ENCODE measurements around the gene ZNF880. TPM values are rescaled to one million over a fixed set of nuclear protein-coding genes. Genes with fewer than 3 reads are reported as not detected.
"Not testable (repeated sequence)": the region's sequence is repeated elsewhere in the genome, so short reads cannot be mapped to it uniquely, and the experiment has no call there.

Gene ZNF880
- total RNA-seq, result 10 to 100 TPM; 15.0 to 17.6 TPM

DNA sequence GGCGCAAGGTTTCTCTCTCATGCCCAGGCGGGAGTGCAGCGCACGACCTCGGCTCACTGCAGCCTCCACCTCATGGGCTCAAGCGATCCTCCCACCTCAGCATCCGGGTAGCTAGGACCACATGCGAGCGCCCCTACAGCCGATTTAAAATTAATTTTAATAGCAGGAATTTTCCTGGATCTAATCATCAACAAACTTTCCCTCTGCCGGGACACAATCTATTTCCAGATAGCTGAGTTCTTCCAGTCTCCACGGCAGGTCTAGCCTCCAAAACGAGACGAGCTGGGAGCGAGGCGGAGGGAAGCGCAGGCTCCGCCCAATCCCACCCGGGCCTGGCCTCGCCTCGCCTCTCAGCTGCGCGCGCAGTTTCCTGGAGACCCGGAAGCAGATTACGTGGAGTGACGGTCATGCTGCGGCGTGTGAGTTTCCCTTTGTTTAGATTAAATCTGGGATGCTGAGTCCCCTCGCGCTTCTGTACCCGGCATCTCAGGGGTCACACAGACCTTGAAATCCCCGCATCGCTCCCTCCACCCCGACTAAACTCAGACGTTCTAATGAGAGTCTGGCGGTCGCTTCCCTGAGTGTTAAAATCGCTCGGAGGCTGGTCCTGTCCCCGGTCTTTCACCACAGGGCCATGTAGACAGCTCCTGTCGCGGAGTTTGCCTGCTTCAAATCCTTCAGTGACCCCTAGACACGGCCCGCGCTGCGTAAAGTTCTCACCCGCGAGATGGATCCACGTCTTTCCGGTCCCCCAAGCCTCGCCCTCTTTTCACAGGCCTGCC is at the start of gene ZNF880:
Gene ZNF880, plus strand, starts transcription at position 365 of the 782 bp plus-strand sequence. Its CDS starts 43 bp downstream, at position 408.
- peak within 1 kb of the TSS; percentile 88 for H3K4me3 Mint-ChIP-seq
- ATAC-seq, result peak; percentile 99
- peaks cover 43% of the 10 kb centered on the region for H3K9me3 Mint-ChIP-seq (ENCODE audit: insufficient read depth)
- no peaks in the 10 kb centered on the region for H3K27me3 Mint-ChIP-seq (ENCODE audit: low read depth)
- peaks cover 17% of the 10 kb centered on the region for H3K4me1 Mint-ChIP-seq (ENCODE audit: low read depth)
- peak; percentile 95 for DNase-seq
- peaks cover 54% of the 10 kb centered on the region for H3K36me3 Mint-ChIP-seq (ENCODE audit: low read depth)
- ChIA-PET CTCF (no interaction called here), POLR2A (interaction anchor here (0.9 to 1.4 kb wide), 5 partner anchors 8 to 263 kb away, joined by 3 to 5 read pairs (median 3); partner anchors contain the start of gene ZNF610)
- peak within 1 kb of the TSS; percentile 99 for H3K27ac Mint-ChIP-seq

- peaks cover 78% of the 10 kb centered on the region for H3K9me3 Mint-ChIP-seq (ENCODE audit: insufficient read depth)
- no peaks in the 10 kb centered on the region for H3K27me3 Mint-ChIP-seq (ENCODE audit: low read depth)
Measured at GRCh38 chr19:52322429-52322828, 47.3 kb upstream of the ZNF880 start.

DNA sequence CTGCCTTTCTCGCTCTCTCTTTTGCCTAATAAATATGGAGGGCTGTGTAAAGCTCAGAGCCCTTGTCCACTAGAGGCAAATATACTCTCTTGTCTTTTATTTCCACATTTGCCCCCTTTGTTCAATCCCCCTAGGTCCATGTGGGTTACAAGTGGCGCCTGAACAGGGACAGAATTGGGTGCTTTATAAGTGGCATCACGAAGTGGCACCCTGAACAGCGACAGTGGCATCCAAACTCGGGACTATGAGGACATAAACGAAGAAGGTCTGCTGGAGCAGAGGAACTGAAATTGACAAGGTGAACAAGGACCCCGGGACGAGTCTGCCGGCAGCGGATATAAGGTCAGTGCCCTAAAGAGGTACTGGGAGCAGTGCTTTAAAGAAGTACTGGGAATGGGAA is 38.0 kb upstream of the ZNF880 start:
- Mint-ChIP-seq H3K27me3 (ENCODE audit: low read depth) (no peaks in the 10 kb centered on the region), H3K4me1 (ENCODE audit: low read depth) (peaks cover 8% of the 10 kb centered on the region), H3K36me3 (ENCODE audit: low read depth) (peaks cover 15% of the 10 kb centered on the region), H3K4me3 (no peak overlapping the region), H3K27ac (no peak overlapping the region), H3K9me3 (ENCODE audit: insufficient read depth) (peaks cover 46% of the 10 kb centered on the region)
- POLR2A ChIA-PET, result no interaction called here
- ATAC-seq (no peak), DNase-seq (no peak)
- CTCF ChIA-PET, result no interaction called here

More at GRCh38 chr19:52322429-52322828, 47.3 kb upstream of the ZNF880 start:
- no peak for ATAC-seq
- ChIA-PET CTCF (no interaction called here), POLR2A (no interaction called here)
- no peak overlapping the region for H3K27ac Mint-ChIP-seq
- DNase-seq, result no peak
- H3K36me3 Mint-ChIP-seq (ENCODE audit: low read depth), result peaks cover 71% of the 10 kb centered on the region
- no peak overlapping the region for H3K4me3 Mint-ChIP-seq
- no peaks in the 10 kb centered on the region for H3K4me1 Mint-ChIP-seq (ENCODE audit: low read depth)

DNA sequence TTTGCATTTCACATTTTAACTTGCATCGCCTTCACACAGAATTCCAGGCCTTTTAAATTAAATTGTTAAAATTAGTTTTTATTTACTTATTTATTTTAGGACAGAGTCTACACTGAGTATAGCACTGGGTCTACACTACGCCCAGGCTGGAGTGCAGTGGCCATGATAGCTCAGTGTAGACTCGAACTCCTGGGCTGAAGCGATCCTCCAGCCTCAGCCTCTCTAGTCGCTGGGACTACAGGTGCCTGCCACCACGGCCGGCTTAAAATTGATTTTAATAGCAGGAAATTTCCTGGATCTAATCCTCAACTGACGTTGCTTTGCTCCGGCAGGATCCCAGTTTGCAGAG is 34.0 kb upstream of the ZNF880 start:
- no peak for DNase-seq
- peaks cover 39% of the 10 kb centered on the region for H3K9me3 Mint-ChIP-seq (ENCODE audit: insufficient read depth)
- no peaks in the 10 kb centered on the region for H3K27me3 Mint-ChIP-seq (ENCODE audit: low read depth)
- H3K4me1 Mint-ChIP-seq (ENCODE audit: low read depth), result peaks cover 13% of the 10 kb centered on the region
- peaks cover 37% of the 10 kb centered on the region for H3K36me3 Mint-ChIP-seq (ENCODE audit: low read depth)
- peak; percentile 41 for ATAC-seq
- ChIA-PET CTCF (interaction anchor here (0.6 kb wide), 1 partner anchor 11 kb away, joined by 4 read pairs; no protein-coding TSS in a partner anchor), POLR2A (interaction anchor here (0.6 to 1.0 kb wide), 5 partner anchors 11 to 432 kb away, joined by 3 to 5 read pairs (median 3); partner anchors contain the start of gene ZNF880)
- peak overlapping the region; percentile 97 for H3K4me3 Mint-ChIP-seq
- peak overlapping the region; percentile 99 for H3K27ac Mint-ChIP-seq

DNA sequence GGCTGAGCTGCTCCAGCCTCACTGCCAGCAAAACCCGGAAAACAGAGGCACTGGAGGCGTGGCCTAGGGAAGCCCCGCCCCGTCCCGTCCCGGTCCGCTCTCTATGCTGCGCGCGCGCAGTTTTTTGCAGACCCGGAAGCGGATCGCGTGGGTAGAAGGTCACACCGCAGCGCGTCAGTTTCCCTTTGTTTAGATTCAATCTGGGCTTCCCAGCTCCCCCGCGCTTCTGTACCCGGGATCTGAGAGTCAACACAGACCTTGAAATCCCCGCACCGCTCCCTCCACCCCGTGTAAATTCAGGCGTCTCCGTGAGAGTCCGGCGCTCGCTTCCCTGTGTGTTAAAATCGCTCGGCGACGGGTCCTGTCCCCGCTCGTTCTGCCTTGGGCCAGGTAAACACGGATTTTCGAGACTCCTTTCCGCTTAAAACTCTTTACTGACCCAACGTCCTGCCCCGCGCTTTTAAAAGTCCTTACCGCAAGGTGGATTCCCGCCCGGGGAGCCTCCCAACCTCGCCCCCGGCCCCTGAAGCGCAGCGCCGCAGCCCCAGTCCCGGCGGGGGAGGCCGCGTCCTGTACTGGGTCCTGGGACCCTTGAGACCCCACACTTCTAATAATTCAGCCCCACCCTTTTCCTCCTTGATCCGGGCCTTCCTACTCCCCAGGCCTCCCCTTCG is 33.5 kb upstream of the ZNF880 start, which contains the start of gene ZNF610:
Gene ZNF610, plus strand, starts transcription at position 127 of the 674 bp plus-strand sequence. CDS start 12,930 bp downstream, outside the sequence.
- H3K4me1 Mint-ChIP-seq (ENCODE audit: low read depth), result peaks cover 13% of the 10 kb centered on the region
- ATAC-seq (peak; percentile 95), DNase-seq (peak; percentile 93)
- CTCF ChIA-PET, result interaction anchor here (0.6 kb wide), 1 partner anchor 12 kb away, joined by 4 read pairs; no protein-coding TSS in a partner anchor
- no peaks in the 10 kb centered on the region for H3K27me3 Mint-ChIP-seq (ENCODE audit: low read depth)
- H3K9me3 Mint-ChIP-seq (ENCODE audit: insufficient read depth), result peaks cover 34% of the 10 kb centered on the region
- H3K36me3 Mint-ChIP-seq (ENCODE audit: low read depth), result peaks cover 39% of the 10 kb centered on the region
- peak within 1 kb of the TSS; percentile 97 for H3K4me3 Mint-ChIP-seq
- POLR2A ChIA-PET, result interaction anchor here (0.7 to 1.0 kb wide), 4 partner anchors 11 to 191 kb away, joined by 3 to 5 read pairs (median 3); partner anchors contain the start of gene ZNF880
- peak within 1 kb of the TSS; percentile 99 for H3K27ac Mint-ChIP-seq

DNA sequence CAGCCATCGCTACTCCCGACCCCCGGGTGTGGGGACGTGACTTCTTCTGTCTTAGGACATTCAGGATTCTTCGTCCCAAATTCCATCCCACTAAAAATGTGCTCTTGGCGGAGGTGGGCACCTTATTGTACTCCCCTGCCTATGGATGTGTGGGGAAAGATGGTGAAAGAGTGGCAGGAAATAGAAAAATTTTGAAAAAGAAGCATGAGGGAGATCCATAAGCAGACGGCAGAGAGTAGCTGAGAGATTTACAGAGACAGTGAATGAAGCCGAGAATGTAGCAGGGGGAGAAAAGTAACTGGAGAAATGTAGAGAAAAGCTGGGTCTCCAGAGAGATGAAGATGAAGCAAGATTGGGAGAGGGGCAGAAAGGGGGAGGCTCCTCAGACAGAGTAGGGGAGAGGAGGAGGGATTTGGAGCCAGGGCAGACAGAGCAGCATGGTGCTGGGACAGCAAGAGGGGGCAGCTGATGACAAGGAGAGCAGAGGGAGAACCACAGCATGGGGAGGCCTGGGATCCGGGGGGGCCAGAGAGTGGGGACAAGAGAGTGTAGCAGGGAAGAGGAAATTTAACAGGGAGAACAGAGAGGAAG is 32.8 kb upstream of the ZNF880 start:
- Mint-ChIP-seq H3K4me3 (peak overlapping the region; percentile 97), H3K9me3 (ENCODE audit: insufficient read depth) (peaks cover 29% of the 10 kb centered on the region), H3K4me1 (ENCODE audit: low read depth) (peaks cover 13% of the 10 kb centered on the region), H3K27ac (peak overlapping the region; percentile 99), H3K27me3 (ENCODE audit: low read depth) (no peaks in the 10 kb centered on the region), H3K36me3 (ENCODE audit: low read depth) (peaks cover 40% of the 10 kb centered on the region)
- ChIA-PET POLR2A (interaction anchor here (1.0 kb wide), 1 partner anchor 10 kb away, joined by 4 read pairs; no protein-coding TSS in a partner anchor), CTCF (no interaction called here)
- no peak for ATAC-seq
- DNase-seq, result no peak

- CTCF ChIA-PET; H3K27me3 Mint-ChIP-seq (ENCODE audit: low read depth); H3K4me3 Mint-ChIP-seq; DNase-seq; ATAC-seq; H3K27ac Mint-ChIP-seq; POLR2A ChIA-PET: not testable (repeated sequence)
- Mint-ChIP-seq H3K36me3 (ENCODE audit: low read depth) (peaks cover 38% of the 10 kb centered on the region), H3K4me1 (ENCODE audit: low read depth) (peaks cover 13% of the 10 kb centered on the region), H3K9me3 (ENCODE audit: insufficient read depth) (peaks cover 13% of the 10 kb centered on the region)
Measured at GRCh38 chr19:52339022-52339421, 30.7 kb upstream of the ZNF880 start.

- no peaks in the 10 kb centered on the region for H3K27me3 Mint-ChIP-seq (ENCODE audit: low read depth)
- H3K9me3 Mint-ChIP-seq (ENCODE audit: insufficient read depth), result peaks cover 12% of the 10 kb centered on the region
- POLR2A ChIA-PET, result no interaction called here
- CTCF ChIA-PET, result no interaction called here
- no peaks in the 10 kb centered on the region for H3K4me1 Mint-ChIP-seq (ENCODE audit: low read depth)
- no peak overlapping the region for H3K4me3 Mint-ChIP-seq
- no peak overlapping the region for H3K27ac Mint-ChIP-seq
- peaks cover 16% of the 10 kb centered on the region for H3K36me3 Mint-ChIP-seq (ENCODE audit: low read depth)
- DNase-seq (peak; percentile 66), ATAC-seq (peak; percentile 57)
Measured at GRCh38 chr19:52343548-52343947, 26.2 kb upstream of the ZNF880 start.

- no peaks in the 10 kb centered on the region for H3K27me3 Mint-ChIP-seq (ENCODE audit: low read depth)
- no peaks in the 10 kb centered on the region for H3K4me1 Mint-ChIP-seq (ENCODE audit: low read depth)
- no peak for DNase-seq
- no peak for ATAC-seq
- no peak overlapping the region for H3K27ac Mint-ChIP-seq
- H3K4me3 Mint-ChIP-seq, result no peak overlapping the region
- peaks cover 15% of the 10 kb centered on the region for H3K9me3 Mint-ChIP-seq (ENCODE audit: insufficient read depth)
- ChIA-PET CTCF (no interaction called here), POLR2A (no interaction called here)
- peaks cover 17% of the 10 kb centered on the region for H3K36me3 Mint-ChIP-seq (ENCODE audit: low read depth)
Measured at GRCh38 chr19:52345162-52345561, 24.6 kb upstream of the ZNF880 start.

DNA sequence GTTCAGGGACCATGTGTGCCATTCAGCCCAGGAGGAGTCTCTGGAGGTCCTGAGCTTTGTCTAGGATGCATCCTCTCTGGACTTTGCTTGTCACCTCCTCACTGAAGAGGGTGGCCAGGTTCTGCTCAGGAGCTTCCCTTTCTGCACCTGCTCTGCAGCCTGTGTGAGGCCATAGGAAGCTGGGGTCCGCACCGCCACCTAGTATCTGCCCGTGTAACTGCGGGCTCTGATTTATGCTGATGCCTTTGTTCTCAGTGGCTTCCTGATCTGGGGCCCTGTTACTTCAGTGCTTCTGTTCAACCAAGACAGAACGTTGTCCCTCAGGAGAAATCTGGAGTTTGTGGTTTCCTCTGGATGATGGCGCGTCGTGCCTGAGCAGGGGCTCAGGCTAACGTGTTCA is 18.2 kb upstream of the ZNF880 start:
- POLR2A ChIA-PET, result interaction anchor here (0.7 kb wide), 1 partner anchor 1883 kb away, joined by 4 read pairs; no protein-coding TSS in a partner anchor
- Mint-ChIP-seq H3K4me3 (no peak overlapping the region), H3K36me3 (ENCODE audit: low read depth) (peaks cover 43% of the 10 kb centered on the region), H3K27me3 (ENCODE audit: low read depth) (no peaks in the 10 kb centered on the region), H3K4me1 (ENCODE audit: low read depth) (no peaks in the 10 kb centered on the region), H3K9me3 (ENCODE audit: insufficient read depth) (peaks cover 37% of the 10 kb centered on the region), H3K27ac (no peak overlapping the region)
- ATAC-seq, result no peak
- DNase-seq, result no peak
- CTCF ChIA-PET, result no interaction called here

- Mint-ChIP-seq H3K9me3 (ENCODE audit: insufficient read depth) (peaks cover 41% of the 10 kb centered on the region), H3K36me3 (ENCODE audit: low read depth) (peaks cover 42% of the 10 kb centered on the region), H3K27ac (no peak overlapping the region), H3K4me1 (ENCODE audit: low read depth) (peaks cover 15% of the 10 kb centered on the region), H3K27me3 (ENCODE audit: low read depth) (no peaks in the 10 kb centered on the region), H3K4me3 (no peak overlapping the region)
- ChIA-PET CTCF (no interaction called here), POLR2A (no interaction called here)
- DNase-seq (no peak), ATAC-seq (no peak)
Measured at GRCh38 chr19:52366414-52366824, 3.3 kb upstream of the ZNF880 start.

Measured in activated CD8-positive, alpha-beta T cell treated with anti-CD3 and anti-CD28 coated beads, Interleukin-2, amount 10 ng/mL, durations not matched to agents 7 days and 5 days (primary cell).